ENCODE data around the gene SOX1.

The SOX1 gene

GRCh38 chr13:112107289-112107688 lies 40.3 kb downstream of the SOX1 start:
- H3K4me3 ChIP-seq (ENCODE audit: low read depth, low read length), result no peak overlapping the region
- in situ Hi-C loops (cut with HindIII; ENCODE audit: low sequenced_read_pairs), result no loop called here
- DNase-seq (ENCODE audit: low read depth), result no peak
- TF ChIP-seq CTCF (IDR thresholded peaks at IDR 0.05; ENCODE audit: low read depth, low read length, missing control alignments), result no peak

GRCh38 chr13:112110479-112110878 lies 43.5 kb downstream of the SOX1 start:
- no peak overlapping the region for H3K4me3 ChIP-seq (ENCODE audit: low read depth, low read length)
- in situ Hi-C loops (cut with HindIII; ENCODE audit: low sequenced_read_pairs), result no loop called here

GRCh38 chr13:112111239-112111857 lies 44.4 kb downstream of the SOX1 start:
- in situ Hi-C loops (cut with HindIII; ENCODE audit: low sequenced_read_pairs), result no loop called here
- H3K4me3 ChIP-seq (ENCODE audit: low read depth, low read length), result no peak overlapping the region
- no peak for DNase-seq (ENCODE audit: low read depth)
- TF ChIP-seq CTCF (IDR thresholded peaks at IDR 0.05; ENCODE audit: low read depth, low read length, missing control alignments), result no peak

More at GRCh38 chr13:112110479-112110878, 43.5 kb downstream of the SOX1 start:
- no peak for DNase-seq (ENCODE audit: low read depth)
- no peak for TF ChIP-seq CTCF (IDR thresholded peaks at IDR 0.05; ENCODE audit: low read depth, low read length, missing control alignments)

GRCh38 chr13:112112534-112113276 lies 45.8 kb downstream of the SOX1 start:
- DNase-seq (ENCODE audit: low read depth), result no peak
- H3K4me3 ChIP-seq (ENCODE audit: low read depth, low read length), result no peak overlapping the region
- no peak for TF ChIP-seq CTCF (IDR thresholded peaks at IDR 0.05; ENCODE audit: low read depth, low read length, missing control alignments)
- in situ Hi-C loops (cut with HindIII; ENCODE audit: low sequenced_read_pairs), result no loop called here

GRCh38 chr13:112113348-112113747 lies 46.4 kb downstream of the SOX1 start:
- no peak for TF ChIP-seq CTCF (IDR thresholded peaks at IDR 0.05; ENCODE audit: low read depth, low read length, missing control alignments)
- in situ Hi-C loops (cut with HindIII; ENCODE audit: low sequenced_read_pairs), result no loop called here

GRCh38 chr13:112113851-112114250 lies 46.9 kb downstream of the SOX1 start:
- TF ChIP-seq CTCF (IDR thresholded peaks at IDR 0.05; ENCODE audit: low read depth, low read length, missing control alignments), result no peak
- no peak overlapping the region for H3K4me3 ChIP-seq (ENCODE audit: low read depth, low read length)
- in situ Hi-C loops (cut with HindIII; ENCODE audit: low sequenced_read_pairs), result no loop called here
- no peak for DNase-seq (ENCODE audit: low read depth)

More at GRCh38 chr13:112113348-112113747, 46.4 kb downstream of the SOX1 start:
- DNase-seq (ENCODE audit: low read depth), result no peak
- no peak overlapping the region for H3K4me3 ChIP-seq (ENCODE audit: low read depth, low read length)
